Dermis microvascular lymphatic vessel endothelial cell (primary cell): Measurements from ENCODE around the gene CRADD. TPM values are rescaled to one million over a fixed set of nuclear protein-coding genes. Genes with fewer than 3 reads are reported as not detected.

Experiments
- DNase-seq, 2 donors: peaks; one replicate each; pipeline versions ENCODE4 v3.0.0 to v3.0.0-alpha.2; 2010; ENCODE audit warnings: low read depth in 2 of 2
- total RNA-seq: library from RNA; depleted of rRNA; stranded (reverse); fragments of >200 nt; gene quantifications from 2 replicates; pipeline ENCODE4 v1.2.1, GENCODE V29; 2014

The CRADD gene
- total RNA-seq, 1 donor from 2014 or later = 9.6 TPM

- DNase-seq = no peak
Observed at GRCh38 chr12:93671044-93671443, 6.1 kb upstream of the CRADD start.

GRCh38 chr12:93673084-93673483 is 4.1 kb upstream of the CRADD start:
- no peak for DNase-seq

GRCh38 chr12:93674386-93674785 is 2.8 kb upstream of the CRADD start:
- DNase-seq = no peak

- DNase-seq = no peak
Observed at GRCh38 chr12:93676408-93677194, 574 bp upstream of the CRADD start.

GRCh38 chr12:93678779-93679178 is 1.6 kb downstream of the CRADD start:
- DNase-seq = no peak

GRCh38 chr12:93679308-93679925 is 2.2 kb downstream of the CRADD start:
- DNase-seq = no peak

- DNase-seq = no peak
Observed at GRCh38 chr12:93680006-93680405, 2.8 kb downstream of the CRADD start.

- no peak for DNase-seq
Observed at GRCh38 chr12:93682846-93683261, 5.7 kb downstream of the CRADD start.

GRCh38 chr12:93683410-93683809 is 6.2 kb downstream of the CRADD start:
- no peak for DNase-seq

GRCh38 chr12:93684716-93685115 is 7.5 kb downstream of the CRADD start:
- DNase-seq = no peak

- no peak for DNase-seq
Observed at GRCh38 chr12:93686572-93687356, 9.6 kb downstream of the CRADD start.

GRCh38 chr12:93689076-93689834 is 12.1 kb downstream of the CRADD start:
- DNase-seq = no peak

- no peak for DNase-seq
Observed at GRCh38 chr12:93696462-93696861, 19.3 kb downstream of the CRADD start.

GRCh38 chr12:93698307-93699092 is 21.3 kb downstream of the CRADD start:
- DNase-seq = no peak

GRCh38 chr12:93699271-93700145 is 22.3 kb downstream of the CRADD start:
- no peak for DNase-seq

- DNase-seq = no peak
Observed at GRCh38 chr12:93702707-93703315, 25.6 kb downstream of the CRADD start.

GRCh38 chr12:93704122-93704521 is 26.9 kb downstream of the CRADD start:
- DNase-seq = no peak

GRCh38 chr12:93704625-93705024 is 27.4 kb downstream of the CRADD start:
- DNase-seq = no peak

- no peak for DNase-seq
Observed at GRCh38 chr12:93705237-93705636, 28.1 kb downstream of the CRADD start.
